ENCODE results near the gene KCNC1.

GRCh38 chr11:17772704-17773600, 38.4 kb downstream of the KCNC1 start:
- TF ChIP-seq GATA2 (IDR thresholded peaks at IDR 0.05; ENCODE audit: low read depth, low read length) (no peak), GATA3 (IDR thresholded peaks at IDR 0.05; ENCODE audit: low read depth, low read length) (no peak)

Measured in SH-SY5Y (cell line).